Measurements from ENCODE around the gene ZMYM2. TPM values are rescaled to one million over a fixed set of nuclear protein-coding genes. Genes with fewer than 3 reads are reported as not detected.

Gene ZMYM2
- total and polyA plus RNA-seq, 2 donors (not counting 1 experiment from before 2014, with no cell fraction given) = 37.3 to 63.4 TPM

- Histone ChIP-seq H4K20me1 (ENCODE audit: control insufficient read depth, extremely low read depth, insufficient read depth, low read length) (no peaks in the 10 kb centered on the region), H3K4me3 (replicated peaks in 1 of 4; ENCODE audit: control extremely low read depth in 1 of 4, insufficient read depth in 1 of 4, low read depth in 3 of 4, low read length in 4 of 4) (no peak overlapping the region), H3K79me2 (ENCODE audit: control insufficient read depth, insufficient read depth, low read length) (peaks cover 29% of the 10 kb centered on the region), H3K27ac (ENCODE audit: insufficient read depth, low read length) (no peak overlapping the region), H2AFZ (ENCODE audit: low read length) (no peak overlapping the region), H3K4me2 (ENCODE audit: extremely low read depth, insufficient read depth, low read length) (no peak overlapping the region), H3K4me1 (ENCODE audit: control insufficient read depth, extremely low read depth, insufficient read depth, low read length) (no peaks in the 10 kb centered on the region), H3K36me3 (ENCODE audit: control insufficient read depth, insufficient read depth, low read length) (no peaks in the 10 kb centered on the region), H3K27me3 (ENCODE audit: control insufficient read depth, insufficient read depth, low read length) (no peaks in the 10 kb centered on the region), H3K9me3 (ENCODE audit: control insufficient read depth, insufficient read depth, low read depth, low read length) (no peaks in the 10 kb centered on the region), H3K9ac (ENCODE audit: insufficient read depth, low read length) (no peak overlapping the region)
- TF ChIP-seq EZH2 (IDR thresholded peaks at IDR 0.05; ENCODE audit: low read length, missing control alignments) (no peak), CTCF (conservative IDR thresholded peaks at IDR 0.05 in 1 of 2, IDR thresholded peaks at IDR 0.05 in 1 of 2; ENCODE audit: low read depth in 1 of 2, low read length in 2 of 2) (no peak)
- peak in 1 of 2 donors; percentile 6 for DNase-seq (ENCODE audit: low read depth in 2 of 2)
Measured at GRCh38 chr13:19981685-19982238, 23.2 kb downstream of the ZMYM2 start.

- Histone ChIP-seq H3K9ac (ENCODE audit: insufficient read depth, low read length) (no peak overlapping the region), H3K27ac (ENCODE audit: insufficient read depth, low read length) (no peak overlapping the region), H3K4me1 (ENCODE audit: control insufficient read depth, extremely low read depth, insufficient read depth, low read length) (no peaks in the 10 kb centered on the region), H4K20me1 (ENCODE audit: control insufficient read depth, extremely low read depth, insufficient read depth, low read length) (no peaks in the 10 kb centered on the region), H2AFZ (ENCODE audit: low read length) (no peak overlapping the region), H3K4me3 (replicated peaks in 1 of 4; ENCODE audit: control extremely low read depth in 1 of 4, insufficient read depth in 1 of 4, low read depth in 3 of 4, low read length in 4 of 4) (no peak overlapping the region), H3K27me3 (ENCODE audit: control insufficient read depth, insufficient read depth, low read length) (no peaks in the 10 kb centered on the region), H3K36me3 (ENCODE audit: control insufficient read depth, insufficient read depth, low read length) (no peaks in the 10 kb centered on the region), H3K4me2 (ENCODE audit: extremely low read depth, insufficient read depth, low read length) (no peak overlapping the region), H3K79me2 (ENCODE audit: control insufficient read depth, insufficient read depth, low read length) (peaks cover 29% of the 10 kb centered on the region), H3K9me3 (ENCODE audit: control insufficient read depth, insufficient read depth, low read depth, low read length) (no peaks in the 10 kb centered on the region)
- TF ChIP-seq CTCF (conservative IDR thresholded peaks at IDR 0.05 in 1 of 2, IDR thresholded peaks at IDR 0.05 in 1 of 2; ENCODE audit: low read depth in 1 of 2, low read length in 2 of 2) (no peak), EZH2 (IDR thresholded peaks at IDR 0.05; ENCODE audit: low read length, missing control alignments) (no peak)
- DNase-seq (ENCODE audit: low read depth in 2 of 2) = no peak
Measured at GRCh38 chr13:19982447-19983043, 24.0 kb downstream of the ZMYM2 start.

GRCh38 chr13:19984430-19985218, 26.1 kb downstream of the ZMYM2 start:
- H4K20me1 ChIP-seq (ENCODE audit: control insufficient read depth, extremely low read depth, insufficient read depth, low read length) = no peaks in the 10 kb centered on the region

More at GRCh38 chr13:19984430-19985218, 26.1 kb downstream of the ZMYM2 start:
- H3K4me3 ChIP-seq (replicated peaks in 1 of 4; ENCODE audit: control extremely low read depth in 1 of 4, insufficient read depth in 1 of 4, low read depth in 3 of 4, low read length in 4 of 4) = no peak overlapping the region
- DNase-seq (ENCODE audit: low read depth in 2 of 2) = peak; percentile 48 to 74
- H3K27ac ChIP-seq (ENCODE audit: insufficient read depth, low read length) = no peak overlapping the region
- H3K4me2 ChIP-seq (ENCODE audit: extremely low read depth, insufficient read depth, low read length) = no peak overlapping the region
- H3K9ac ChIP-seq (ENCODE audit: insufficient read depth, low read length) = no peak overlapping the region
- TF ChIP-seq CTCF (conservative IDR thresholded peaks at IDR 0.05 in 1 of 2, IDR thresholded peaks at IDR 0.05 in 1 of 2; ENCODE audit: low read depth in 1 of 2, low read length in 2 of 2) (peak; percentile 70 to 76), EZH2 (IDR thresholded peaks at IDR 0.05; ENCODE audit: low read length, missing control alignments) (no peak)
- peaks cover 28% of the 10 kb centered on the region for H3K79me2 ChIP-seq (ENCODE audit: control insufficient read depth, insufficient read depth, low read length)
- no peaks in the 10 kb centered on the region for H3K27me3 ChIP-seq (ENCODE audit: control insufficient read depth, insufficient read depth, low read length)
- no peaks in the 10 kb centered on the region for H3K4me1 ChIP-seq (ENCODE audit: control insufficient read depth, extremely low read depth, insufficient read depth, low read length)
- no peaks in the 10 kb centered on the region for H3K36me3 ChIP-seq (ENCODE audit: control insufficient read depth, insufficient read depth, low read length)
- no peaks in the 10 kb centered on the region for H3K9me3 ChIP-seq (ENCODE audit: control insufficient read depth, insufficient read depth, low read depth, low read length)
- H2AFZ ChIP-seq (ENCODE audit: low read length) = no peak overlapping the region

Measured in fibroblast of lung (primary cell).